GM18520 (cell line): ENCODE results near the gene GNAI2.

ENCODE experiments used
- ATAC-seq: cut with Tn5 transposase; IDR thresholded peaks from one replicate; pipeline ENCODE4 v1.9.1; 2021; ENCODE audit not compliant: unreplicated experiment

The GNAI2 gene

DNA sequence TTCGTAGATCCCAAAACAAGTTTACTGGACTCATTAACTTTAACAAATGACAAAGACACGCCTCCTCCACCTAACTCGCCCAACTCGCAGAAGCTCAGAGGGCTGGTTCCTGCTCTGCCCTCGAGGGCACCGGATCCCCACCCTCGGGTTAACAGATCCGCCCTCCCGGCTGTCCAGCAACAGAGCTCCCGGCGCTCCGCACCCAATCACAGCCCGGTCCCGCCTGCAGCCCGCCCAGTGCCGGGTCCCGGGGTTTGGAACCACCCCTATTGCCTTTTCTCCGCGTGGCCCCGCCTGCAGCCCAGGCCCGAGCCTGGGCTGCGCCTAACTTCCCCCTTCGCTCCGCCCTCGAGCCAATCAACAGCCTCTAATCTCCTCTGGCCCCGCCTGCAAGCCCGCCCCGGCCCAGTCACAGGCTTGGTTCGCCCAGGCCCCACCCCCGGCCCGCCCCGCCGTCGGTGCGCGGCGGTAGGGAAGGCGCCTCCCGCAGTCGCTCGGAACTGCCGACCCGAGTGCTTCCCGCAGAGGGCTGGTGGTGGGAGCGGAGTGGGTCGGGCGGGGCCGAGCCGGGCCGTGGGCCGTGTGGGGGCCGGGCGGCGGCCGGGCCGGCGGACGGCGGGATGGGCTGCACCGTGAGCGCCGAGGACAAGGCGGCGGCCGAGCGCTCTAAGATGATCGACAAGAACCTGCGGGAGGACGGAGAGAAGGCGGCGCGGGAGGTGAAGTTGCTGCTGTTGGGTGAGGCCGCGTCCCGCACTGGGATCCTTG is at the start of gene GNAI2:
TSS of gene GNAI2 (plus strand) at position 489 of the 768 bp plus-strand sequence. CDS start at position 621, 132 bp downstream.
- ATAC-seq = peak; percentile 93

- no peak for ATAC-seq
Measured at GRCh38 chr3:50187750-50188149, 48.3 kb upstream of the GNAI2 start.

DNA sequence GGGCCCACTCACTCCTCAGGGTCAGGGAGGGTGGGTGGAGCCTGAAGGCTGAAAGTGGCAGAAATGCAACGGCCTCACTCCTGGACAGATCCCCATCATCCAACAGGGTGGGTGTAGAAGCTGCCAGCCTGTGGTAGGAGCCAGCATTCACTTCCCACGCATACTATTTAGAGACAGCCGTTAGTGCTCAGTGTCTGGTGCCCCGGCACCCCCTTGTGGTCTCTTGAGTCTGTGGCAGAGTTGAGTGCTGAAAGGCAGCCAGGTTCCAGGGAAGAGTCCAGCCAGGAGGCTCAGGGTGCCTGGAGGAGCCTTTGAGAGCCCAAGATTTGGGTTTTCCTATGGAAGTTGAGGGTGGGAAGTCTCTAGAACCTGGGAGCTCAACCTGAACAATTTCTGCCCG is 46.7 kb upstream of the GNAI2 start:
- ATAC-seq = no peak

DNA sequence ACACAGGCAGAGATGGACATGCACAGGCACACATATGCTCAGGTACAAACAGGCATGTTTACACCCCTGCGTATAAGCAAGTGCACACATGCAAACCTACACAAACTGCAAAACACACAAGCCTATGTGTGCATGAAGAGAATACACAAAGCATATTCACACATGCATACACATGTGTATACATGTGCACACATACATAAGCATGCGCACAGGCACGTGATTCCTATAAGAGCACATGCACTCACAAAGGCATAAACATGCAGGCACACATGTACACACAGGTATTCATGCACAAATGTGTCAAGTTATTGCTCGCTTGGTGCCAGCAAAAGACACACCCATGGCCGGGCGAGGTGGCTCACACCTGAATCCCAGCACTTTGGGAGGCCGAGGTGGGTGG is 46.0 kb upstream of the GNAI2 start:
- ATAC-seq = no peak

- ATAC-seq = no peak
Measured at GRCh38 chr3:50190936-50191660, 44.9 kb upstream of the GNAI2 start, which contains the start of gene GNAT1. Gene GNAT1 (plus strand): TSS chr3:50191610. CDS start chr3:50191726, 116 bp downstream.

DNA sequence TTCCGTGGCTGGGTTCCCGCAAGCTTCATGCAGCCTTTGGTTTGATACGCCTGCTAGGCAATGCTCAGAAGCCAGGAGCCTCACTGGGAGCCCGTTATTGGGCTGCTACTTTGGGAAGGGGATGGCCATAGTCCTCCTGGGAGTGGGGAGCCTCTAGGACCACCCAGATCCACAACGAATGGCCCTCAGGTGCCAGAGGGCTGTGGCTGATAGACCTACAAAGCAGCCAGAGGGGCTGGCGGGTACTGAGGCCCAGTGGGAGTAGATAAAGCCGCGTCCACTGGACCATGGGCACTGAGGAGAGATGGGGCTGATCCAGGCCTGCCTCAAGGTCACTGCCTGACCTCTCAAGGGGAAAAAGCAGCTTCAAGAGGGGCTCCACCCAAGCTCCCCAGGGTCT is 43.9 kb upstream of the GNAI2 start:
- no peak for ATAC-seq

DNA sequence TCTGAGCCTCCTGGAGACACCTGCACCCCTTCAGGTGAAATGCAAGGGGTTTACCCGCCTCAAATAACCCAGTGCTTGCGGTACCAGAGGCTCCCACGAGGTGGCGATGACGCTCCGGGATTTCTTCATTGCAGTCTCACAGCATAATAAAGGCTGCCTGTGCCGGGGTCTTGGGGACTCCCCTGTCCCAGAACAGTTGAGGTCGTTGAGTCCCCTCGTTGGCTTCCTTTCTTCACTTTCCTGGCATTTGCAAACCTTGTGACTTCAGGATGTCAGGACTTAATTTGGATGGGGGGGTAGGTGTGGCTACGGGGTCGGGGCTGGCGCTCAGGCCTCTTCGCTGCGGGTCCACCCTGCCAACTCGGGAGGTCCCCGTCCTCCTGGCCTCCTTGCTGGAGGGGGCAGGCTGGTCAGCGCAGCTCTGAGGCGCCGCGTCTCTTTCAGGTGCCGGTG is 43.3 kb upstream of the GNAI2 start:
- no peak for ATAC-seq

- no peak for ATAC-seq
Measured at GRCh38 chr3:50193286-50193685, 42.7 kb upstream of the GNAI2 start.

DNA sequence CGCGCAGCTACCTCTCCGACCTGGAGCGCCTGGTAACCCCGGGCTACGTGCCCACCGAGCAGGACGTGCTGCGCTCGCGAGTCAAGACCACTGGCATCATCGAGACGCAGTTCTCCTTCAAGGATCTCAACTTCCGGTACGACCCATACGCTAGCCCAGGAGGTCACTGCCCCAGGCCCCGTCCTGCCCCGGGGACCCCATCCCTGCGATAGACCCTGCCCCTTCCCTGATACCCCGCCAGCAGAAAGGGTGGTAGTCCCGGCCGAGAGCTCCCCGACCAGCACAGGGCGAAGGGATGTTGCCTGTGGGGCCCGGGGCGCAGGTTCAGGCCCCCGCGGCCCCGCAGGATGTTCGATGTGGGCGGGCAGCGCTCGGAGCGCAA is 42.3 kb upstream of the GNAI2 start:
- ATAC-seq = no peak

DNA sequence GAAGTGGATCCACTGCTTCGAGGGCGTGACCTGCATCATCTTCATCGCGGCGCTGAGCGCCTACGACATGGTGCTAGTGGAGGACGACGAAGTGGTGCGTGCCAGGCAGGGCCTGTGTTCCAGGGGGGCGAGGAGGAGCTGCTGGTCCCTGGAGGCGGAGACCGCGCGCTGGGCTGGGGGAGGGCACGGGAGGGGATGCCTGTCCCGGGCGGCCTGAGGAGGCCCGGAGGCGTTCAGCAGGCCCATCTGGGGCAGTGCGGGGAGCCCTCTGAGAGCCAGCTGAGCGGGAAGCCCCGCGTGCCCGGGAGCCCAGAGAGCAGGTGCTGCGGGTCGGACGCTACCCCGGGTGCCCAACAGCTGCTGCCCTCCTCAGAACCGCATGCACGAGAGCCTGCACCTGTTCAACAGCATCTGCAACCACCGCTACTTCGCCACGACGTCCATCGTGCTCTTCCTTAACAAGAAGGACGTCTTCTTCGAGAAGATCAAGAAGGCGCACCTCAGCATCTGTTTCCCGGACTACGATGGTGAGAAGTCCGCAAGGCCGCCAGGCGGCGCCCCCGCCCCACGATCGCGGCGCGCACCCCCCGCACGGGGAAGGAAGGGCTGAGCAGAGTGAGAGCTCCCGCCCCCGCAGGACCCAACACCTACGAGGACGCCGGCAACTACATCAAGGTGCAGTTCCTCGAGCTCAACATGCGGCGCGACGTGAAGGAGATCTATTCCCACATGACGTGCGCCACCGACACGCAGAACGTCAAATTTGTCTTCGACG is 41.7 kb upstream of the GNAI2 start:
- ATAC-seq = no peak

DNA sequence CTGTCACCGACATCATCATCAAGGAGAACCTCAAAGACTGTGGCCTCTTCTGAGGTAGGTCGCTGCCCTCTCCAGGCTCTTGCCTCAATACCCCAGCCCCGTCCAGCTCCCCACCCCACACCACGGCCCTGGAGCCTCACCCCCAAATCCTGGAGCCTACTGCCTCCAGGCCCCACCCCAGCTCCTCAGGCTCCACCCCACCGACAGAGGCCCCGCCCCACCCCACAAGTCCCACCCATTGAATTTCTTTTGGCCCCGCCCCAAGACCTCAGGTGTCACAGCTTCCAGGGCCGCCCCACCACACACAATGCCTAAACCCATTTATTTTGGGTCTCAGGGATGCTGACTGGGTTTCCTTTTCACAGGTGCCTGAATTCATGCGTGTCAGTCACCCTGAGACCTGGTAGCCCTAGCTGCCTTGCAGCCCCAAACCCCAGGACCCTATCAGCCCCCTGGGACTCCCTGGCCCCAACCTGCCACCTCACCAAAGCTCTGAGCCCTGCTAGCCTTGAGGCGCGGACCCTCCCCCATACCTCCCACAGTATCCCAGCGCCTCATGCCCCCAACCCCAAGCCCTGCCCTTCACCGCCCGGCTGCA is 41.0 kb upstream of the GNAI2 start:
- ATAC-seq = no peak

DNA sequence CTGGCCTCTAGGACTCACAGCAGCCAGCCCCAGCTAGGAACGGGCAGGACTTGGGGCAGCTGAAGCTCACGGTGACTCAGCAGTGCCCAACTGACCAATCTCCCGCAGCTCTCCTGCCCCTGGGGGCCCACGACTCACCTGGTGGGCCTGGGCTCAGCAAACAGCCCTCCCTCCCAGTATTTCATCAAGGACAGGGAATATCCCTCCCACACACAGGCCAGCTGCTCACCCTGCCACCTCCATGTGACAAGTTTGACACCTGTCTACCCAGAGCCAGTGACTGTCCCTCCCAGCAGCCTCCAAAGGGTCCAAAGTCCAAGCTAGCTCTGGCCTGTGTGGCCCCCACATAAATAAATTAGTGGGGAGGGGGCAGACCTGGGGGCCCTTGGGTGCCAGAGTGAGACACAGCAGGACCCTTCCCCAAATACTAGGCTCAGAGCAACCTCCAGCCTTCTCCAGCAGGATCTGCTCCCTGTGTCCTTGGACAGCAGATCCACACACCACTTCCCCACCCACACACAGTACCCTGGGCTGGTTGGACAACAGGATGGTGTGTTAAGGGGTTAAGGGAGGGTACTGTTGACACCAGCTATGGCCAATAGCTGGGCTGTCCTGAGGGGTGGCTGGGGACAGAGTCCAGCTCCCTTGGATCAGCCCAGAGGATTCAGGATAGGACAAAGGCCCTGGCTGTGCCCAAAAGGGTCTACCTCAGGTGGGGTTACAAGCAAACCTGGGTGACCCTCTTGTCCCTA is 40.3 kb upstream of the GNAI2 start:
- no peak for ATAC-seq

- ATAC-seq = no peak
Measured at GRCh38 chr3:50196253-50196801, 39.7 kb upstream of the GNAI2 start.

DNA sequence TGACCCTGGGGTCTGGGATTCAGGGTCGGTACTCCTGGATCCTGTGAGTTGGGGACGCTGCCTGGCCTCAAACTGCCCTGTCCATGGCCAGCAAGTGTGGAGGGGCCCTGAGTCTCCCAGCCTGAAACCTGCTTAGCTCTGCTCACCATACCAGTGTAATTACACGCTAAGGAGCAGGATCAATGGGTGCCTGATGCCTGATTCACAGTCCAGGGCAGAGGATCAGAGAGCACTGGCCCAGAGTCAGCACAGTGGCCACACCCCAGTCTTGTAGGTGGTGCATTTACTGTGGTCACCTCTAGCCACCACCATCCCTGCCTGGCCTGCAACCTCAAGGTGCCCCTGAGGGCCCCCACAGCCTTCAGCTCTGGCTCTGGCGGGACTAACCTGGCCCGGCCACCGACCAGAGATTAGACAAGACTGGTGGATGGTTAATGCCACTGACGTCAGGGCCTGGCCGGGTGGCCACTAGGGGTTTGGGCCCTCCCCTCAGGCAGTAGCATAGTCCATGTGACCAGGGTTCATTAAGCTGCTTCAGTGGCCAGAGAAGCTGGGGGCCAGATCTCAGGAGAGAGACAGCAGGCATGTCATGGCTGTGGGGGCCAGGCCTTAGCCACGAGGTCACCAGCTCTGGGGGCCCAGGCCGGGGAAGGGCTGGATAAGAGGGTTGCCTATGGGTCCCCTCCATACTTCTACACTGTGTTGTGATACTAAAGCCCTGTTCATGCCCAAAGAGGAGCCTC is 34.3 kb upstream of the GNAI2 start:
- no peak for ATAC-seq

DNA sequence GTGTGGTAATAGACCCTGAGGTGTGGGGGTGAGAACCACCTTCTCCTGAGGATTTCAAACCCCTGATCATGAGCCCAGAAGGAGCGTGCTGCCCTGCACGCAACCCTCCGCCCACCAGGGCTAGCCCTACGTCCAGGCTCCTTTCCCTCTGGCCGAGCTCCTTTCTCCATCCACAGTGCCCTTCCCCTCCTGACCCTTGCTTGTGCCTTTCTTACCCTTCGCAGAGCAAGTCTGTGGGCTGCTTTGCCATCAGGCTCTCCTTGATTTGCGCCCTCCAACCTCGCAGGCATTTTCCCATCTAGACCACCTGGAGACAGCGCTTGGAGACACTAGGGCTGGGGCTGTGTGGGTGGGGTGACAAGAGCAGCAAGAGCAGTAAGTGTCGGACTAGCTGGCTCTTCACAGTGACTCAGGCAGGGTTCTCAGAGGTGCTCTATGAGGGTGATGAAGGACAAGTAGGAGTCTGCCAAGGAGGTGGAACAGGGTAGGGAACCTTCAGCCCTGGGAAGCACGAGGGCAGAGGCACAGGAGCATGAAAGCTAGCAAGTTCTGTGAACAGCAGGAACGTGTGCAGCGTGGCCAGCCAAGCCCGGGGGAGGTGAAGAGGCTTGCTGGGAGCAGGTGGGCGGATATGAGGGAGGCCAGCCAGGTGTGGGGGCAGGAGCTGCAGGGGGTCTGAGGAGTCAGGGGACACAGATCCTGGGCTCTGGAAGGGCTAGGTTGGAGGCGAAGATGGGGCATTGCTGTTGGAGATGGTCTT is 33.5 kb upstream of the GNAI2 start:
- ATAC-seq = no peak

DNA sequence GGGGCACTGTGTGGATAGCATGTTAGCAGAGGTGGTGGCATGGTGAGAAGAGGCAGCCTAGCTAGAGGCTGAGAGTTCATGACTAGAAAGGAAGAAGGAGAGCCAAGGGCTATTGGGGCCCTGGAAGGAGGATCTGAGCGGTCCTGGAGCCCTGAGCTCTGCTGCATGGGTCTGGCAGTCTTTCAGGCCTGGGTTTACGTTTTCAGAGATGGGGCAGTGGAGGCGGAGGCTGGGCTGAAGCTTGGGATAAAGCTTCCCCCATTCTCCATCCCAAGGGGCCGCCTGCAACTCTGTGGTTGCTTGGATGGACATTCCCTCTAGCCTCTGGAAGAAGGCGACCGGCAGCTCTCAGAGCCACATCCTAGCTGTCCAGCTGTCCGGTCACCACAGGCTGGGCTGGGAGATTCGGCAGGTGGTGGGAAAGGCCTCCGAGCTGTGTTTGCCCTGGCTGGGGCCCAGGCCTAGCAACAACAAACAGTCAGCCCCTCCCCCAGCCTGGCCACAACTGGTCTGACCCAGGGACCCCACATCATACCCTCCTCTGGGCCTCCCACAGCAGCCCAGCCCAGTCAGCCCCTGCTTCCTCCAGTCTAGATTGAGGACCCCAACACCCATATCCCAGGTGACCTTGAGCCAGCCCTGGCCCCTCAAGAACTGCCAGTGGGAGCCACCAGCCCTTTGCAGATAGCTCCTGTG is 32.7 kb upstream of the GNAI2 start:
- no peak for ATAC-seq

- ATAC-seq = no peak
Measured at GRCh38 chr3:50203809-50204803, 31.9 kb upstream of the GNAI2 start.
